Measurements from ENCODE around the gene BAZ2B. TPM values are rescaled to one million over a fixed set of nuclear protein-coding genes. Genes with fewer than 3 reads are reported as not detected.
"Not testable (repeated sequence)": the region's sequence is repeated elsewhere in the genome, so short reads cannot be mapped to it uniquely, and the experiment has no call there.

Gene BAZ2B
- total RNA-seq, 2 experiments from 2014 or later = 17.9 to 18.5 TPM

DNA sequence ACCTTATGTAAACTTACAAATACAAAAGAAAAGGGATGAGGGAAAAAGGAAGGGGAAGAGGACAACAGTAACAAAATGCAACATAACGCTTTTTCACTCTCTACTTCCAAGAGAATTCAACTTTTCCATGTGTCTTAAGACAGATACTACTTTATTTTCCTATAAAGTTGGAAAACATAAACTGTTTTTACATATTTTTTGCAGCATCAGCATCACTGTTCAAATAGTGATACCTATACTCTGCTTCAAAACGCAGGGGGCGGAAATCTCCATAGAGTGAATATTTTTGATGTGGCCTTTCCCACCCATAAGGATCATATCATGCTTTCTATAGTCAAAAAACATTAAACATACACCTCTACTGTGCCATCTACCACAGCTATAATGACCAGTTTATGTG is 77.5 kb downstream of the BAZ2B start:
- Mint-ChIP-seq H3K27ac (no peak overlapping the region), H3K4me3 (no peak overlapping the region), H3K27me3 (no peaks in the 10 kb centered on the region), H3K9me3 (peaks cover 3% of the 10 kb centered on the region), H3K36me3 (ENCODE audit: low read depth) (peaks cover 12% of the 10 kb centered on the region), H3K4me1 (ENCODE audit: low read depth) (no peaks in the 10 kb centered on the region)
- intact Hi-C loops (cut with DNase I, micrococcal nuclease) = no loop called here
- ATAC-seq (ENCODE audit: poor library complexity) (no peak), DNase-seq (no peak)
- Histone ChIP-seq H3K4me1 (ENCODE audit: insufficient read depth, low read length) (no peaks in the 10 kb centered on the region), H3K9me3 (ENCODE audit: control insufficient read depth in 1 of 2, insufficient read depth in 1 of 2, low read length in 2 of 2) (no peaks in the 10 kb centered on the region), H3K27me3 (ENCODE audit: control insufficient read depth in 1 of 2, insufficient read depth in 2 of 2, low read length in 2 of 2) (no peaks in the 10 kb centered on the region), H3K27ac (ENCODE audit: low read depth in 1 of 2, low read length in 2 of 2) (no peak overlapping the region), H3K36me3 (ENCODE audit: insufficient read depth, low read length) (no peaks in the 10 kb centered on the region), H3K4me3 (ENCODE audit: low read length) (no peak overlapping the region)
- POLR2A ChIA-PET = interaction anchor here (1.2 kb wide), 1 partner anchor 173 kb away, joined by 3 read pairs; the partner anchor contains the start of gene MARCHF7
- TF ChIP-seq, protein P1, sequence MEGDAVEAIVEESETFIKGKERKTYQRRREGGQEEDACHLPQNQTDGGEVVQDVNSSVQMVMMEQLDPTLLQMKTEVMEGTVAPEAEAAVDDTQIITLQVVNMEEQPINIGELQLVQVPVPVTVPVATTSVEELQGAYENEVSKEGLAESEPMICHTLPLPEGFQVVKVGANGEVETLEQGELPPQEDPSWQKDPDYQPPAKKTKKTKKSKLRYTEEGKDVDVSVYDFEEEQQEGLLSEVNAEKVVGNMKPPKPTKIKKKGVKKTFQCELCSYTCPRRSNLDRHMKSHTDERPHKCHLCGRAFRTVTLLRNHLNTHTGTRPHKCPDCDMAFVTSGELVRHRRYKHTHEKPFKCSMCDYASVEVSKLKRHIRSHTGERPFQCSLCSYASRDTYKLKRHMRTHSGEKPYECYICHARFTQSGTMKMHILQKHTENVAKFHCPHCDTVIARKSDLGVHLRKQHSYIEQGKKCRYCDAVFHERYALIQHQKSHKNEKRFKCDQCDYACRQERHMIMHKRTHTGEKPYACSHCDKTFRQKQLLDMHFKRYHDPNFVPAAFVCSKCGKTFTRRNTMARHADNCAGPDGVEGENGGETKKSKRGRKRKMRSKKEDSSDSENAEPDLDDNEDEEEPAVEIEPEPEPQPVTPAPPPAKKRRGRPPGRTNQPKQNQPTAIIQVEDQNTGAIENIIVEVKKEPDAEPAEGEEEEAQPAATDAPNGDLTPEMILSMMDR (IDR thresholded peaks at IDR 0.05) = no peak
- CTCF ChIA-PET = no interaction called here

DNA sequence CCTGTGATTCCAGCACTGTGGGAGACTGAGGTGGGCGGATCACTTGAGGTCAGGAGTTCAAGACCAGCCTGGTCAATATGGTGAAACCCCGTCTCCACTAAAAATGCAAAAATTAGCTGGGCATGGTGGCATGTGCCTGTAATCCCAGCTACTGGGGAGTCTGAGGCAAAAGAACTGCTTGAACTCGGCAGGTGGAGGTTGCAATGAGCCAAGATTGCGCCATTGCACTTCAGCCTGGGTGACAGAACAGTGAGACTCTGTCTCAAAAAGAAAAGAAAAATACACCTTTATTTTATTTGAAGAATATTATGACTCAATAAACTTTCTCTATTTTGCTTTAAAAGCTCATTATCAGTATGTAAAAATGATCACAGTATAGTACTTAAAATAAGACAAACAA is 81.1 kb downstream of the BAZ2B start:
- intact Hi-C loops (cut with DNase I, micrococcal nuclease); H3K4me1 Mint-ChIP-seq (ENCODE audit: low read depth); H3K4me3 ChIP-seq (ENCODE audit: low read length); H3K27me3 ChIP-seq (ENCODE audit: control insufficient read depth in 1 of 2, insufficient read depth in 2 of 2, low read length in 2 of 2); ATAC-seq (ENCODE audit: poor library complexity); H3K27ac Mint-ChIP-seq; H3K9me3 Mint-ChIP-seq; H3K4me3 Mint-ChIP-seq; H3K36me3 Mint-ChIP-seq (ENCODE audit: low read depth); H3K4me1 ChIP-seq (ENCODE audit: insufficient read depth, low read length); H3K36me3 ChIP-seq (ENCODE audit: insufficient read depth, low read length); H3K9me3 ChIP-seq (ENCODE audit: control insufficient read depth in 1 of 2, insufficient read depth in 1 of 2, low read length in 2 of 2); H3K27me3 Mint-ChIP-seq; POLR2A ChIA-PET; H3K27ac ChIP-seq (ENCODE audit: low read depth in 1 of 2, low read length in 2 of 2); DNase-seq: not testable (repeated sequence)
- CTCF ChIA-PET = interaction anchor here (1.2 kb wide), 1 partner anchor 10 kb away, joined by 3 read pairs; no protein-coding TSS in a partner anchor

DNA sequence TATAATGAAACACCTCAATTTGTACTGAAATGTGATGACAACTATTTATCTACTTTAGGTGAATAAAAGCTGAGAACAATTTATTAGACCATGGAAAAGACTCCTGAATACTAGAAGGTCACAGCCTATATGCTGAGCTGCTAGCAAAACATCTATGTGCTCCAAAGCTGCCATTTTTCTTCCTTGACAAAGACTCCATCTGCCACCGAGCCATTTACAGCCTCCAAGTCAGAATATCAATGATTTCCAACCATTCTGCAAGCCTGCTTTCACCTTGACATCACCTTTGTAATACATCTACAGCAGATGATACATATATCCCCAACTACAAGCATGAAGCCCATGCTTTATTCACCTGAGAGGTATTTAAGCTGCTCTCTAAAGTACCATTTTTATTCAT is 84.9 kb downstream of the BAZ2B start:
- H3K4me1 Mint-ChIP-seq (ENCODE audit: low read depth) = no peaks in the 10 kb centered on the region
- H3K36me3 ChIP-seq (ENCODE audit: insufficient read depth, low read length) = no peaks in the 10 kb centered on the region
- DNase-seq (no peak), ATAC-seq (ENCODE audit: poor library complexity) (no peak)
- H3K4me3 Mint-ChIP-seq = no peak overlapping the region
- H3K9me3 ChIP-seq (ENCODE audit: control insufficient read depth in 1 of 2, insufficient read depth in 1 of 2, low read length in 2 of 2) = no peaks in the 10 kb centered on the region
- no peaks in the 10 kb centered on the region for H3K27me3 Mint-ChIP-seq
- TF ChIP-seq, protein P1 (IDR thresholded peaks at IDR 0.05) = no peak
- no peaks in the 10 kb centered on the region for H3K36me3 Mint-ChIP-seq (ENCODE audit: low read depth)
- H3K9me3 Mint-ChIP-seq = no peaks in the 10 kb centered on the region
- no peak overlapping the region for H3K27ac Mint-ChIP-seq
- H3K4me1 ChIP-seq (ENCODE audit: insufficient read depth, low read length) = no peaks in the 10 kb centered on the region
- no peak overlapping the region for H3K4me3 ChIP-seq (ENCODE audit: low read length)
- CTCF ChIA-PET = no interaction called here
- POLR2A ChIA-PET = no interaction called here
- intact Hi-C loops (cut with DNase I, micrococcal nuclease) = no loop called here
- no peak overlapping the region for H3K27ac ChIP-seq (ENCODE audit: low read depth in 1 of 2, low read length in 2 of 2)
- no peaks in the 10 kb centered on the region for H3K27me3 ChIP-seq (ENCODE audit: control insufficient read depth in 1 of 2, insufficient read depth in 2 of 2, low read length in 2 of 2)

DNA sequence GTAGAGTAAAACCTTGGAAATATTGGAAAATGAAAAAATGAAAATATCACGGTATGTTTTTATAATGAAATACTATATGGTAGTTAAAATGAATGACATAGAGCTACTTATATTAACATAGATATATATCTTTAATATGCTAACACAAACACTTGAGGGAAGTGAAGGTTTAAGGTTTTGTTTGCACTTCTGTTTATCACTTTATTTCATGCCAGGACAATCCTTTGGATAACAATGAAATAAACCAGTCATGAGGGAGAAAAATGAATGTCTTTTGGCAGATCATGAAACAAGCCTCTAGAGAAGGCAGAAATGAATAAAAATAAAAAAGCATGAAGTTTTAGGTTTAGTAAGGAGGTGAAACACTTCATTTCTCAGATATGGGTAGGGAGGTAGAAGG is 89.9 kb downstream of the BAZ2B start:
- ATAC-seq (ENCODE audit: poor library complexity) = no peak
- no peak for DNase-seq

More for the DNA sequence above, 89.9 kb downstream of the BAZ2B start:
- no peak overlapping the region for H3K4me3 ChIP-seq (ENCODE audit: low read length)
- Mint-ChIP-seq H3K4me1 (ENCODE audit: low read depth) (no peaks in the 10 kb centered on the region), H3K4me3 (no peak overlapping the region), H3K36me3 (ENCODE audit: low read depth) (no peaks in the 10 kb centered on the region), H3K27me3 (no peaks in the 10 kb centered on the region), H3K27ac (no peak overlapping the region), H3K9me3 (no peaks in the 10 kb centered on the region)
- H3K9me3 ChIP-seq (ENCODE audit: control insufficient read depth in 1 of 2, insufficient read depth in 1 of 2, low read length in 2 of 2) = no peaks in the 10 kb centered on the region
- no peak overlapping the region for H3K27ac ChIP-seq (ENCODE audit: low read depth in 1 of 2, low read length in 2 of 2)
- ChIA-PET POLR2A (no interaction called here), CTCF (no interaction called here)
- intact Hi-C loops (cut with DNase I, micrococcal nuclease) = loop anchor here in 1 of 2 experiments (10.0 kb wide), 1 partner anchor 248 kb away; no protein-coding TSS in a partner anchor
- H3K27me3 ChIP-seq (ENCODE audit: control insufficient read depth in 1 of 2, insufficient read depth in 2 of 2, low read length in 2 of 2) = no peaks in the 10 kb centered on the region
- no peaks in the 10 kb centered on the region for H3K36me3 ChIP-seq (ENCODE audit: insufficient read depth, low read length)
- no peaks in the 10 kb centered on the region for H3K4me1 ChIP-seq (ENCODE audit: insufficient read depth, low read length)
- TF ChIP-seq, protein P1 (IDR thresholded peaks at IDR 0.05) = no peak
